Esophagus muscularis mucosa (tissue), 4 donors: ENCODE measurements around the gene CYTH3. TPM values are rescaled to one million over a fixed set of nuclear protein-coding genes. Genes with fewer than 3 reads are reported as not detected.

Experiments used
- DNase-seq: peaks from one replicate; pipeline ENCODE4 v3.0.0-alpha.2; 2017; ENCODE audit errors: extremely low spot score
- H3K27ac ChIP-seq, 4 donors: fragments of 200-600 bp; sonication (generic); replicated peaks in 1 of 4; 1 replicate in 3 of 4; 2 replicates in 1 of 4; pipeline ENCODE4 v1.5.1; 2016 to 2019; ENCODE audit warnings: mild to moderate bottlenecking in 1 of 4
- H3K27me3 ChIP-seq, 4 donors: fragments of 200-600 bp; sonication (generic); one replicate each; pipeline versions ENCODE4 v1.5.1 to v1.6.0; 2016 to 2019
- H3K36me3 ChIP-seq, 4 donors: fragments of 200-600 bp; sonication (generic); one replicate each; pipeline ENCODE4 v1.5.1; 2016 to 2019
- H3K4me1 ChIP-seq, 4 donors: fragments of 200-600 bp; sonication (generic); one replicate each; pipeline ENCODE4 v1.5.1; 2016 to 2019
- H3K4me3 ChIP-seq, 4 donors: fragments of 200-600 bp; sonication (generic); 1 replicate in 2 of 4; 2 replicates in 2 of 4; pipeline ENCODE4 v1.5.1; 2016 to 2019; ENCODE audit warnings: mild to moderate bottlenecking in 4 of 4, moderate library complexity in 1 of 4
- H3K9me3 ChIP-seq, 4 donors: fragments of 200-600 bp; sonication (generic); 1 replicate in 3 of 4; 2 replicates in 1 of 4; pipeline ENCODE4 v1.5.1; 2016 to 2019
- CTCF ChIP-seq, 3 experiments: fragments of 200-600 bp in 2 of 3; fragments of 450-650 bp in 1 of 3; sonication (generic) in 2 of 3; IDR thresholded peaks; one replicate each; pipeline ENCODE4 v1.5.1; 2017 to 2019; ENCODE audit warnings: antibody characterized with exemption in 3 of 3, mild to moderate bottlenecking in 2 of 3, moderate library complexity in 1 of 3
- EP300 ChIP-seq: sonication (generic); formaldehyde crosslinking; IDR thresholded peaks from one replicate; pipeline ENCODE4 v1.6.1; 2017; ENCODE audit warnings: antibody characterized with exemption
- POLR2A ChIP-seq: fragments of 450-650 bp; IDR thresholded peaks from one replicate; pipeline ENCODE4 v1.6.1; 2017; ENCODE audit warnings: antibody characterized with exemption, moderate library complexity, mild to moderate bottlenecking, low read depth
- POLR2AphosphoS5 ChIP-seq, 2 donors: sonication (generic); formaldehyde crosslinking; IDR thresholded peaks; one replicate each; pipeline ENCODE4 v1.6.1; 2017; ENCODE audit warnings: antibody characterized with exemption in 2 of 2
- WGBS: methylation state at CpG from one replicate; pipeline ENCODE4 v1.1.5; 2018; 5-methylcytosine and 5-hydroxymethylcytosine counted together
- intact Hi-C: fragments of 100-400 bp; cut with DNase I; formaldehyde crosslinking; loops from one replicate; pipeline ENCODE4 v1.15.1; 2023
- total RNA-seq, 4 donors: library from RNA; depleted of rRNA; stranded (reverse); fragments of >200 nt; gene quantifications; one replicate each; pipeline versions ENCODE4 v1.1.0 to v1.2.1, GENCODE V29; 2016

Gene CYTH3
- total RNA-seq, 4 donors from 2014 or later, result 32.0 to 64.6 (median 50.2) TPM

- H3K9me3 ChIP-seq, result no peaks in the 10 kb centered on the region
- no peaks in the 10 kb centered on the region for H3K36me3 ChIP-seq
- DNase-seq, result no peak
- no peak overlapping the region for H3K4me3 ChIP-seq
- intact Hi-C loops, result no loop called here
- no peaks in the 10 kb centered on the region for H3K27me3 ChIP-seq
- H3K4me1 ChIP-seq, result peaks cover 6 to 11% (median 8%) of the 10 kb centered on the region in 4 donors
- 85% methylated on average over 9 of the region's 9 CpGs for WGBS
- no peak for TF ChIP-seq POLR2AphosphoS5 (IDR thresholded peaks at IDR 0.05)
- no peak for TF ChIP-seq POLR2A
- TF ChIP-seq CTCF (IDR thresholded peaks at IDR 0.05), result no peak
- TF ChIP-seq EP300, result no peak
- no peak overlapping the region for H3K27ac ChIP-seq
These were observed 4.5 kb upstream of the CYTH3 start for GRCh38 chr7:6276911-6277408.

GRCh38 chr7:6274743-6275142, 2.3 kb upstream of the CYTH3 start:
- no peak overlapping the region for H3K4me3 ChIP-seq
- no peaks in the 10 kb centered on the region for H3K36me3 ChIP-seq
- peaks cover 15 to 28% (median 27%) of the 10 kb centered on the region in 4 donors for H3K4me1 ChIP-seq
- DNase-seq, result no peak
- TF ChIP-seq CTCF (IDR thresholded peaks at IDR 0.05), result no peak
- no peak for TF ChIP-seq POLR2A
- no peak for TF ChIP-seq EP300
- TF ChIP-seq POLR2AphosphoS5 (IDR thresholded peaks at IDR 0.05), result no peak
- no peaks in the 10 kb centered on the region for H3K9me3 ChIP-seq
- intact Hi-C loops, result no loop called here
- H3K27me3 ChIP-seq, result no peaks in the 10 kb centered on the region
- no peak overlapping the region for H3K27ac ChIP-seq
- 87% methylated on average over 2 of the region's 2 CpGs for WGBS

- TF ChIP-seq POLR2AphosphoS5 (IDR thresholded peaks at IDR 0.05) (no peak), EP300 (no peak), CTCF (IDR thresholded peaks at IDR 0.05) (no peak), POLR2A (no peak)
- WGBS, result 97% methylated on average over 11 of the region's 11 CpGs
- Histone ChIP-seq H3K4me3 (no peak overlapping the region), H3K36me3 (no peaks in the 10 kb centered on the region), H3K27ac (no peak overlapping the region), H3K27me3 (no peaks in the 10 kb centered on the region), H3K4me1 (peaks cover 21 to 35% (median 31%) of the 10 kb centered on the region in 4 donors), H3K9me3 (no peaks in the 10 kb centered on the region)
- DNase-seq, result no peak
- intact Hi-C loops, result no loop called here
These were observed 1.6 kb upstream of the CYTH3 start for GRCh38 chr7:6273917-6274630.

- H3K27ac ChIP-seq, result no peak overlapping the region
- 94% methylated on average over 4 of the region's 6 CpGs for WGBS
These were observed 985 bp upstream of the CYTH3 start for GRCh38 chr7:6273380-6273837.

More at GRCh38 chr7:6273380-6273837, 985 bp upstream of the CYTH3 start:
- TF ChIP-seq EP300 (no peak), POLR2A (no peak), CTCF (IDR thresholded peaks at IDR 0.05) (no peak), POLR2AphosphoS5 (IDR thresholded peaks at IDR 0.05) (no peak)
- peaks cover 26 to 41% (median 38%) of the 10 kb centered on the region in 4 donors for H3K4me1 ChIP-seq
- DNase-seq, result no peak
- peak overlapping the region in 1 of 4 donors; percentile 87 for H3K4me3 ChIP-seq
- no peaks in the 10 kb centered on the region for H3K36me3 ChIP-seq
- H3K27me3 ChIP-seq, result no peaks in the 10 kb centered on the region
- intact Hi-C loops, result no loop called here
- H3K9me3 ChIP-seq, result no peaks in the 10 kb centered on the region
